Panc1 (cell line): Measurements from ENCODE around the gene GNAQ. TPM values are rescaled to one million over a fixed set of nuclear protein-coding genes. Genes with fewer than 3 reads are reported as not detected.

Source experiments
- ATAC-seq: fragments of 200-7000 bp; cut with Tn5 transposase; 2 replicates; pipeline ENCODE4 v1.9.1; 2020; ENCODE audit warnings: mild to moderate bottlenecking, moderate library complexity
- BruUV-seq: library from RNA; stranded (reverse); fragments of 400-500 nt; replicated peaks from 2 replicates; lab custom pipeline; 2021; lab: Mats Ljungman, UMichigan
- CTCF ChIA-PET: fragments of 300-600 bp; sonication (Branson Sonifier 250); formaldehyde crosslinking; loops from one replicate; lab custom pipeline; 2022; ENCODE audit warnings: antibody characterized with exemption; lab: Charles Lee
- POLR2A ChIA-PET: fragments of 300-600 bp; sonication (Branson Sonifier 250); formaldehyde crosslinking; loops from one replicate; lab custom pipeline; 2022; ENCODE audit warnings: antibody characterized with exemption; lab: Charles Lee
- DNase-seq: peaks from one replicate; pipeline ENCODE4 v3.0.0-alpha.2; 2010; ENCODE audit warnings: low read depth, low spot score
- H3K27ac ChIP-seq: 2 replicates; pipeline ENCODE4 v1.5.1; 2011; ENCODE audit warnings: mild to moderate bottlenecking, low read length, inconsistent platforms
- H3K27me3 ChIP-seq: fragments of 200-500 bp; sonication (Bioruptor generic); 2 replicates; pipeline ENCODE4 v1.6.0; 2014; ENCODE audit warnings: low read length, inconsistent platforms; ENCODE audit not compliant: control insufficient read depth, insufficient read depth
- H3K36me3 ChIP-seq: fragments of 200-500 bp; sonication (Bioruptor generic); 2 replicates; pipeline ENCODE4 v1.5.1; 2014; ENCODE audit warnings: inconsistent platforms, mild to moderate bottlenecking, low read length, moderate library complexity; ENCODE audit not compliant: control insufficient read depth, insufficient read depth
- H3K4me1 ChIP-seq: 2 replicates; pipeline ENCODE4 v1.5.1; 2011; ENCODE audit warnings: inconsistent platforms, mild to moderate bottlenecking, low read length, moderate library complexity; ENCODE audit not compliant: control insufficient read depth, insufficient read depth
- H3K4me3 ChIP-seq, 2 experiments: 2 replicates each; pipeline ENCODE4 v1.5.1; 2011 to 2012; ENCODE audit warnings: low read depth in 2 of 2, low read length in 2 of 2, mild to moderate bottlenecking in 2 of 2, inconsistent platforms in 1 of 2, moderate library complexity in 1 of 2
- H3K9me3 ChIP-seq: fragments of 200-500 bp; sonication (Bioruptor generic); 2 replicates; pipeline ENCODE4 v1.5.1; 2014; ENCODE audit warnings: low read depth, mild to moderate bottlenecking, inconsistent platforms, low read length, moderate library complexity; ENCODE audit not compliant: control insufficient read depth, insufficient read depth
- POLR2AphosphoS5 ChIP-seq: IDR thresholded peaks from 2 replicates; pipeline ENCODE4 v1.6.1; 2012; ENCODE audit warnings: mild to moderate bottlenecking, low read depth, low read length, moderate library complexity
- SIN3A ChIP-seq: IDR thresholded peaks from 2 replicates; pipeline ENCODE4 v1.6.1; 2012; ENCODE audit warnings: low read depth, mild to moderate bottlenecking, low read length, moderate library complexity, borderline replicate concordance; ENCODE audit not compliant: insufficient read depth
- TCF7L2 ChIP-seq: IDR thresholded peaks from 2 replicates; pipeline ENCODE4 v1.6.1; 2011; ENCODE audit warnings: mild to moderate bottlenecking, low read depth, low read length, inconsistent platforms
- in situ Hi-C: cut with HindIII; loops from 2 replicates; pipeline ENCODE4 v1.10.0; 2016; ENCODE audit warnings: low sequenced_read_pairs, low pct_unique_long_range_greater_than_20kb
- intact Hi-C: fragments of 100-400 bp; cut with micrococcal nuclease; formaldehyde crosslinking; loops from one replicate; pipeline ENCODE4 v1.10.0; 2022; ENCODE audit not compliant: unreplicated experiment
- total RNA-seq: library from RNA; stranded (reverse); gene quantifications from one replicate; pipeline ENCODE4 v1.2.1, GENCODE V29; 2021; ENCODE audit not compliant: unreplicated experiment
- TF ChIP-seq, protein P1 (sequence below): fragments of 450-650 bp; IDR thresholded peaks from 2 replicates; pipeline ENCODE4 v1.5.1; 2017; ENCODE audit warnings: mild to moderate bottlenecking
- TF ChIP-seq, protein P2 (sequence below), 2 experiments: IDR thresholded peaks; 2 replicates each; pipeline ENCODE4 v1.6.1; 2011 to 2012; ENCODE audit warnings: low read depth in 2 of 2, control low read depth in 1 of 2, low read length in 1 of 2, mild to moderate bottlenecking in 1 of 2, moderate library complexity in 1 of 2; ENCODE audit not compliant: insufficient read depth in 1 of 2

The GNAQ gene
- total RNA-seq, 1 experiment from 2014 or later, result 34.5 TPM

DNA sequence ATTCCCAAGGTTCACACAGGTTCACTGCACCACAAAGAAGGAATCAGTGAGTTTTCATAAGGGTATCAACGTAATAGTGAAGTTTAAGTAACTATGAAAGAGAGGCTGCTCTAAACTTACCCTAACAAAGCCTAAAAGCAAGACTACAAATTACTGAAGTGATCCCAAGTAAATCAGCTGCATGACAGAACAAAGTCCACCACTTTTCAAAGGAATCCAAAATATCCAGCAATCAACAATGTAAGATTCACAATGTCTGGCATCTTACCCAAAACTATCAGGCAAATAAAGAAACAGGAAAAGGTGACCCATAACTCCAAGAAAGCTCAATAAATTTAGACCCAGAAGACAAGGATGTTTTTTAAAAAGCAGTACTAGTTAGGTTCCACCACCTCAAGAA lies 70.1 kb downstream of the GNAQ start:
- Histone ChIP-seq H3K27ac (no peak overlapping the region), H3K4me1 (no peaks in the 10 kb centered on the region; the same call in 1 of the 2 replicates), H3K9me3 (no peaks in the 10 kb centered on the region), H3K4me3 (no peak overlapping the region), H3K27me3 (no peaks in the 10 kb centered on the region), H3K36me3 (no peaks in the 10 kb centered on the region)
- BruUV-seq, result no TSS peak
- ATAC-seq (no peak), DNase-seq (no peak)
- TF ChIP-seq, protein P1, sequence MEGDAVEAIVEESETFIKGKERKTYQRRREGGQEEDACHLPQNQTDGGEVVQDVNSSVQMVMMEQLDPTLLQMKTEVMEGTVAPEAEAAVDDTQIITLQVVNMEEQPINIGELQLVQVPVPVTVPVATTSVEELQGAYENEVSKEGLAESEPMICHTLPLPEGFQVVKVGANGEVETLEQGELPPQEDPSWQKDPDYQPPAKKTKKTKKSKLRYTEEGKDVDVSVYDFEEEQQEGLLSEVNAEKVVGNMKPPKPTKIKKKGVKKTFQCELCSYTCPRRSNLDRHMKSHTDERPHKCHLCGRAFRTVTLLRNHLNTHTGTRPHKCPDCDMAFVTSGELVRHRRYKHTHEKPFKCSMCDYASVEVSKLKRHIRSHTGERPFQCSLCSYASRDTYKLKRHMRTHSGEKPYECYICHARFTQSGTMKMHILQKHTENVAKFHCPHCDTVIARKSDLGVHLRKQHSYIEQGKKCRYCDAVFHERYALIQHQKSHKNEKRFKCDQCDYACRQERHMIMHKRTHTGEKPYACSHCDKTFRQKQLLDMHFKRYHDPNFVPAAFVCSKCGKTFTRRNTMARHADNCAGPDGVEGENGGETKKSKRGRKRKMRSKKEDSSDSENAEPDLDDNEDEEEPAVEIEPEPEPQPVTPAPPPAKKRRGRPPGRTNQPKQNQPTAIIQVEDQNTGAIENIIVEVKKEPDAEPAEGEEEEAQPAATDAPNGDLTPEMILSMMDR, result no peak
- TF ChIP-seq TCF7L2 (no peak), POLR2AphosphoS5 (no peak), SIN3A (no peak)
- TF ChIP-seq, protein P2, sequence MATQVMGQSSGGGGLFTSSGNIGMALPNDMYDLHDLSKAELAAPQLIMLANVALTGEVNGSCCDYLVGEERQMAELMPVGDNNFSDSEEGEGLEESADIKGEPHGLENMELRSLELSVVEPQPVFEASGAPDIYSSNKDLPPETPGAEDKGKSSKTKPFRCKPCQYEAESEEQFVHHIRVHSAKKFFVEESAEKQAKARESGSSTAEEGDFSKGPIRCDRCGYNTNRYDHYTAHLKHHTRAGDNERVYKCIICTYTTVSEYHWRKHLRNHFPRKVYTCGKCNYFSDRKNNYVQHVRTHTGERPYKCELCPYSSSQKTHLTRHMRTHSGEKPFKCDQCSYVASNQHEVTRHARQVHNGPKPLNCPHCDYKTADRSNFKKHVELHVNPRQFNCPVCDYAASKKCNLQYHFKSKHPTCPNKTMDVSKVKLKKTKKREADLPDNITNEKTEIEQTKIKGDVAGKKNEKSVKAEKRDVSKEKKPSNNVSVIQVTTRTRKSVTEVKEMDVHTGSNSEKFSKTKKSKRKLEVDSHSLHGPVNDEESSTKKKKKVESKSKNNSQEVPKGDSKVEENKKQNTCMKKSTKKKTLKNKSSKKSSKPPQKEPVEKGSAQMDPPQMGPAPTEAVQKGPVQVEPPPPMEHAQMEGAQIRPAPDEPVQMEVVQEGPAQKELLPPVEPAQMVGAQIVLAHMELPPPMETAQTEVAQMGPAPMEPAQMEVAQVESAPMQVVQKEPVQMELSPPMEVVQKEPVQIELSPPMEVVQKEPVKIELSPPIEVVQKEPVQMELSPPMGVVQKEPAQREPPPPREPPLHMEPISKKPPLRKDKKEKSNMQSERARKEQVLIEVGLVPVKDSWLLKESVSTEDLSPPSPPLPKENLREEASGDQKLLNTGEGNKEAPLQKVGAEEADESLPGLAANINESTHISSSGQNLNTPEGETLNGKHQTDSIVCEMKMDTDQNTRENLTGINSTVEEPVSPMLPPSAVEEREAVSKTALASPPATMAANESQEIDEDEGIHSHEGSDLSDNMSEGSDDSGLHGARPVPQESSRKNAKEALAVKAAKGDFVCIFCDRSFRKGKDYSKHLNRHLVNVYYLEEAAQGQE (IDR thresholded peaks at IDR 0.05; ENCODE audit: insufficient read depth in 1 of 2, low read depth in 2 of 2, low read length in 1 of 2), result no peak
- CTCF ChIA-PET, result no interaction called here
- POLR2A ChIA-PET, result no interaction called here
- intact Hi-C loops (no loop called here), in situ Hi-C loops (no loop called here)

DNA sequence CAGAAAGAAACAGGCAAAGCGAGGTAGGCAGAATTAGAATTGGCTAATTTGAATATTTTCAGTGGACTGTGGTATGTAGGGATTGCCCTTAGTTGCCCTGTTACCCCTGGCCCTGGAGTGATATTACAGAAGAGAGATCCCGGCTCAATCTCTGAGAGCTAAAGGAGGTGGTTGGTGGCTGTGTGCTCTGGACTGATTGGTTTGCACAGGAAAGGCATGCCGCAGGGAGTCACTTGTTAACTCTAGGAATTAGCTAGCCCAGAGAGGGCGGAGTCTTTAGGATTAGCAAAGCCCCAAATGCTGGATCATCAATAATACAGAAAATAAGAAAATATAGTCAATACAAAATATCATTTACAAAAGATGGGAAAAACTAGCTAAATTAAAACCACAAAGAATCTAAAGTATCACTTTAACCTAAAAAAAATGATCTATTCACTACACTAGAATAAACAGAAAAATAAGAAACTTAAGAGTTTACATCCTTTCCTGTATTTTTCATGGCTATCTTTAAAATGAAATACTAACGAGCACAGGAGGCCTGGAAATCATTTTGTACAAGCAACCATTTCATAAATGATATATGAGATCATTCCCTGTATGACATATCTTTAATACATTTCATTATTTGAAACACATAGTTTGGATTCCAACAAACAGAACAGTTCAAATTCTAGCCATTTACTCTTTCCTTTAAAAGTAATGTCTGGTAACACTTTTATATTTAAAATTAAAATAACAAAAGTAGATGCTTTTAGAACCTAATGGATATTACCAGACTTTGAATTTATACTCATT lies 71.1 kb downstream of the GNAQ start:
- TF ChIP-seq, protein P1, result no peak
- TF ChIP-seq, protein P2 (IDR thresholded peaks at IDR 0.05; ENCODE audit: insufficient read depth in 1 of 2, low read depth in 2 of 2, low read length in 1 of 2), result no peak
- TF ChIP-seq POLR2AphosphoS5 (no peak), SIN3A (no peak), TCF7L2 (no peak)
- Histone ChIP-seq H3K27ac (no peak overlapping the region), H3K27me3 (no peaks in the 10 kb centered on the region), H3K4me3 (no peak overlapping the region), H3K36me3 (no peaks in the 10 kb centered on the region), H3K9me3 (no peaks in the 10 kb centered on the region), H3K4me1 (no peaks in the 10 kb centered on the region; the same call in 1 of the 2 replicates)
- no peak for ATAC-seq
- BruUV-seq, result no TSS peak
- ChIA-PET CTCF (no interaction called here), POLR2A (no interaction called here)
- intact Hi-C loops, result no loop called here
- in situ Hi-C loops, result no loop called here
- DNase-seq, result no peak
